ENCODE measurements around the gene UMAD1.
"Not testable (repeated sequence)": the region's sequence is repeated elsewhere in the genome, so short reads cannot be mapped to it uniquely, and the experiment has no call there.

UMAD1 gene

DNA sequence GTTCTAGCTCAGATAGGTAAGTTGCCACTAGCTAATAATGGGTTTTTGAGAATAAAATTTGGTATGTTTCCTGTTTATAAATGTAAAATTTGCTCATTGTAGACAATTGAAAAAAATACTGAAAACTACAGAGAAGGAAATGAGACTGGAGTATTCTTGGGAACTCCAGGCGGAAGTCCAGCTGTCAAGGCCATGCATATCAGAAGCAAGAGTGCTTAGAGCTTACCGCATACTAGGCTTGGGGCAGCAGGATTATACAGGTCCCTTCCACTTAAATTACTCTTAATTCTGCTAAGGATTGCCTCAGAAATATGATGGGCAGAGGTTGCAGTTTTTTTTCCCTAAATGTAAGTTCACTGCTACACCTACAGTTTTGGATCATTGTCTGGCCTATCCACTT, 26.6 kb downstream of the UMAD1 start:
- DNase-seq (ENCODE audit: low spot score), result no peak
- TF ChIP-seq, protein P1, sequence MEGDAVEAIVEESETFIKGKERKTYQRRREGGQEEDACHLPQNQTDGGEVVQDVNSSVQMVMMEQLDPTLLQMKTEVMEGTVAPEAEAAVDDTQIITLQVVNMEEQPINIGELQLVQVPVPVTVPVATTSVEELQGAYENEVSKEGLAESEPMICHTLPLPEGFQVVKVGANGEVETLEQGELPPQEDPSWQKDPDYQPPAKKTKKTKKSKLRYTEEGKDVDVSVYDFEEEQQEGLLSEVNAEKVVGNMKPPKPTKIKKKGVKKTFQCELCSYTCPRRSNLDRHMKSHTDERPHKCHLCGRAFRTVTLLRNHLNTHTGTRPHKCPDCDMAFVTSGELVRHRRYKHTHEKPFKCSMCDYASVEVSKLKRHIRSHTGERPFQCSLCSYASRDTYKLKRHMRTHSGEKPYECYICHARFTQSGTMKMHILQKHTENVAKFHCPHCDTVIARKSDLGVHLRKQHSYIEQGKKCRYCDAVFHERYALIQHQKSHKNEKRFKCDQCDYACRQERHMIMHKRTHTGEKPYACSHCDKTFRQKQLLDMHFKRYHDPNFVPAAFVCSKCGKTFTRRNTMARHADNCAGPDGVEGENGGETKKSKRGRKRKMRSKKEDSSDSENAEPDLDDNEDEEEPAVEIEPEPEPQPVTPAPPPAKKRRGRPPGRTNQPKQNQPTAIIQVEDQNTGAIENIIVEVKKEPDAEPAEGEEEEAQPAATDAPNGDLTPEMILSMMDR (IDR thresholded peaks at IDR 0.05; ENCODE audit: extremely low read depth, missing control alignments), result no peak

DNA sequence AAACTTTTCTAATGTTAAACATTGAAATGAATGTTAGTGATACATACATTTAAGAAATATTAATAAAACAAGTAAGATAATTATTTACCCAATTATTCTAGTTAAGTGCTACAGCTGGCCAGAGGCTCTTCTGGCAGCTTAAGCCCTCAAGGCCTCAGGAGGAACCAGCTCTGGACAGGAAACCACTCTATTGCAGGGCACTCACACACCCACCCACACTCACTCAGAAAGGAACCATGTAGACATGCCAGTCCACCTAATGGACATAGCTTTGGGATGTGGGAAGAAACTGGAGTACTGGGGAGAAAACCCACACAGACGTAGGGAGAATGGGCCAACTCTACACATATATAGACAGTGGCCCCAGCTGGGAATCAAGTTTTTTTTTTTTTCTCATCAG, 28.2 kb downstream of the UMAD1 start:
- no peak for DNase-seq (ENCODE audit: low spot score)
- TF ChIP-seq, protein P1 (IDR thresholded peaks at IDR 0.05; ENCODE audit: extremely low read depth, missing control alignments), result no peak

DNA sequence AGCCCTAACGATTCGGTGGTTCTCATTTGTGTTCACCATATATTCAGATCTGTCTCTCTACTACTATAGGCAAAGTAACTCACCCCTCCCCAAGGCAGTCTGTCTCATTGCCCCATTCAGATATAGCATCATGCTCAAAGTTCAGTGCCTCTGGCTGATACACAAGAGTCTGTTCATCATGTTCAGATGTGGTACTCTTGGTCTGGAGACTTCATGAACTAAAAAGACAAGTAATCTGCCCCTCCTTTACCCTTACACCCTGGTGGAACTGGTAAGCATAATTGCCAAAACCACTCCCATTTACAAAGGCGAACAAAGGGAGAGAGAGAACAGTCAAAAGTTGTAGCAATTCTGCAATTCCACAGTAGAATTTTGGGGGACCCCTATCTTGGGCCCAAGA, 29.9 kb downstream of the UMAD1 start:
- no peak for DNase-seq (ENCODE audit: low spot score)
- TF ChIP-seq, protein P1 (IDR thresholded peaks at IDR 0.05; ENCODE audit: extremely low read depth, missing control alignments), result no peak

DNA sequence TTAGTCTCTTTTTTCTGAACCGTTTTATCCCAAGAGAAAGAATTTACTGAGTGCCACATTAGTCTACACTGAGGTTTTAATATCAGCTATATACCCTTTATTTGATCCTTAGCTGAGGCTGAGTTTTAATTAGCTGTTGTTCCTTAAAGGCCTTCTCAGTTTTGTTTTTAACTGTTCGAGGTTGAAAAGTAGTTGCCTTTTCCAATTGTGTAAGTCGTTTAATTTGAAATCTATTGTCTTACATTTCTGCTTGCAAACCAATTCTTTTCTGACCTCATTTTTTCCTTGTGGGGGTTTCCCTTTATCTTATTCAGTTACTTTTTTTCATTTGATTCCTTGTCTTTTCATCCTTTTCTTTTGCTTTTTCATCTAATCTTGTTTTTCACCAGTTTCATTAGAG, 30.8 kb downstream of the UMAD1 start:
- TF ChIP-seq, protein P1 (IDR thresholded peaks at IDR 0.05; ENCODE audit: extremely low read depth, missing control alignments), result no peak
- no peak for DNase-seq (ENCODE audit: low spot score)

DNA sequence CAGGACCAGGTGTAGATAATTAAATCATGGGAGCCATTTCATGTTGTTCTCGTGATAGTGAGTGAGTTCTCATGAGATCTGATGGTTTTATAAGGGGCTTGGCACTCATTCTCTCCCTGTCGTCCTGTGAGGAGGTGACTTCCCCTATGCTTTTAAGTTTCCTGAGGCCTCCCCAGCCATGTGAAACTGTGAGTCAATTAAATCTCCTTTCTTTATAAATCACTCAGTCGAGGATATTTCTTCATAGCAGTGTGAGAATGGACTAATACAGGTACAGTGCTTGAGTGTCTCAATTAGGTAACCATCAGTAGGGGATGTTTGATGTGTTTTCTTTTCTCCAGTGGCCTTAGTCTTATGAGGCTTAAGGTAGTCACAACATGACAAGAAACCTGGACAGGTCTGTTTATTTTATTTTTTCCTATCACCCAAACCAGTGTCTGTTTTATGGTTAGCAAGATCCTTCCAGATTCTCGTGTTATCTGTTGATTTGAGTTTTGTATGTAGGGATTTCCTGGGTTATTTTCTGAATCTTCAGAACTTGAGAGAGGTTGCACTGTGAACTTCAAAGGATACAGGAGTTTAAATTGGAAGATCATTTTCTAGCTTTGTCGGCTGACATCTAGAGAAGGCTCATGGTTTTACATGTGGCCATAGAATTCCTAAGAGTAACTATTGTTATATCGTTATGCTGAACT, 32.1 kb downstream of the UMAD1 start:
- no peak for DNase-seq (ENCODE audit: low spot score)
- TF ChIP-seq, protein P1 (IDR thresholded peaks at IDR 0.05; ENCODE audit: extremely low read depth, missing control alignments), result no peak

DNA sequence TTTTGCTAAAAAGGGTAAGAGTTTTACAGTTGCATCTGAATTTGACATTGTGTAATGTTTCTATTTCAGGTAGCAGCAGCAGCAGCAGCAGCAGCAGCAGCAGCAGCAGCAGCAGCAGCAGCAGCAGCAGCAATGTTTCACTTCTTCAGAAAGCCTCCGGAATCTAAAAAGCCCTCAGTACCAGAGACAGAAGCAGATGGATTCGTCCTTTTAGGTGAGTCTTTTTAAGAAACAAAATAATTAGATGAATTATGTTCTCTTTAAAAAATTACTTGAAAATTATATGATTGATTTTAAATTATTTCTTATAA, 32.6 kb downstream of the UMAD1 start:
- DNase-seq (ENCODE audit: low spot score), result no peak
- TF ChIP-seq, protein P1 (IDR thresholded peaks at IDR 0.05; ENCODE audit: extremely low read depth, missing control alignments), result no peak

DNA sequence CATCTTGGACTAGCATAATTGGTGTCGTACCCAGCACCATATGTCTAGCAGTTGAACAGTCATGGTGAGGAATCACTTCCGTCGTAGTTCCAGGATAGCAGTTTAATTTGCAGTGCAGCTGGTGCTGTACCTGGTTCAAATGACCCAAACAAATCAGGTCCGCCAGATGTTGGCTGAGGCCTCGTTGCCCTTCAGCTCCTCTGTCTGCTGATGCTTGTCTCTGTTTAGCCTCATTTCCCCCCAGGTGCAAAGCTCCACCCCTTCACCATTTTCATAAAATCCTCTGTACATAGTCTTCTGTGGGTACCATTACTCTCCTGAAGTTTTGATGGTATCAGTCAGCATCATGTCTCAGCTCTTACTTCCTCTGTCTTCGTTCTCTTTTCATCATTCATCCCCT, 35.1 kb downstream of the UMAD1 start:
- DNase-seq (ENCODE audit: low spot score), result no peak
- TF ChIP-seq, protein P1 (IDR thresholded peaks at IDR 0.05; ENCODE audit: extremely low read depth, missing control alignments), result no peak

DNA sequence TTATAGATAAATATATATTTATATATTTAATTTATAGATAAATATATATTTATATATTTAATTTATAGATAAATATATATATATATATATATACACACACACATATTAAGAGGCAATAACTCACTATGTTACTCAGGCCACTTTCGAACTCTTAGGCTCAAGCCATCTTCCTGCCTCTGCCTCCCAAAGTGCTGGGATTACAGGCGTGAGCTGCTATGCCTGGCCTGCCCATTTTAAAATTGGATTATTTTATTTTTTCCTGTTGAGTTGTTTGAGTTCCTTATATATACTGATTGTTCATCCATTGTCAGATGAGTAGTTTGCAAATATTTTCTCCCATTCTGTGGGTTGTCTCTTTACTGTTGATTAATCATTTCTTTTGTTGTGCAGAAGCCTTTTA, 39.1 kb downstream of the UMAD1 start:
- DNase-seq (ENCODE audit: low spot score), result not testable (repeated sequence)
